Heart right ventricle (tissue), 16 donors: ENCODE data around the gene CADM1. TPM values are rescaled to one million over a fixed set of nuclear protein-coding genes. Genes with fewer than 3 reads are reported as not detected.

Experiments
- ATAC-seq, 8 donors: fragments of 200-7000 bp; cut with Tn5 transposase; one replicate each; pipeline ENCODE4 v1.9.1; 2020; ENCODE audit warnings: mild to moderate bottlenecking in 8 of 8, moderate library complexity in 8 of 8, moderate number of reproducible peaks in 1 of 8
- DNase-seq, 2 donors: peaks; one replicate each; pipeline ENCODE4 v3.0.0-alpha.2; 2020
- H3K27ac ChIP-seq, 10 donors: fragments of 200-600 bp; sonication (generic) in 2 of 10; one replicate each; pipeline versions ENCODE4 v1.5.0 to v1.8.0; 2020 to 2022; ENCODE audit warnings: mild to moderate bottlenecking in 3 of 10
- H3K27me3 ChIP-seq, 7 donors: fragments of 200-600 bp; one replicate each; pipeline ENCODE4 v1.8.0; 2021 to 2022; ENCODE audit warnings: mild to moderate bottlenecking in 2 of 7
- H3K36me3 ChIP-seq, 9 donors: fragments of 200-600 bp; sonication (generic) in 1 of 9; one replicate each; pipeline versions ENCODE4 v1.5.0 to v1.8.0; 2020 to 2022; ENCODE audit warnings: mild to moderate bottlenecking in 2 of 9
- H3K4me1 ChIP-seq, 9 donors: fragments of 200-600 bp; sonication (generic) in 1 of 9; one replicate each; pipeline versions ENCODE4 v1.5.0 to v1.8.0; 2020 to 2022; ENCODE audit warnings: mild to moderate bottlenecking in 4 of 9
- H3K4me3 ChIP-seq, 10 donors: fragments of 200-600 bp; sonication (generic) in 2 of 10; one replicate each; pipeline versions ENCODE4 v1.5.0 to v1.8.0; 2020 to 2022; ENCODE audit warnings: mild to moderate bottlenecking in 7 of 10, moderate library complexity in 2 of 10
- H3K9me3 ChIP-seq, 11 donors: fragments of 200-600 bp in 10 of 11; sonication (generic) in 2 of 11; one replicate each; pipeline versions ENCODE4 v1.5.0 to v1.8.0; 2013 to 2022; ENCODE audit warnings: mild to moderate bottlenecking in 2 of 11, control low read depth in 1 of 11, moderate library complexity in 1 of 11
- CTCF ChIP-seq, 9 donors: fragments of 200-600 bp; sonication (generic) in 2 of 9; IDR thresholded peaks; one replicate each; pipeline versions ENCODE4 v1.5.0 to v1.8.0; 2021 to 2022; ENCODE audit warnings: antibody characterized with exemption in 9 of 9, mild to moderate bottlenecking in 5 of 9, moderate library complexity in 1 of 9
- WGBS, 2 donors: extraction: QIAGEN DNeasy Blood & Tissue Kit; methylation state at CpG; one replicate each; pipeline ENCODE4 v1.1.7; 2013; ENCODE audit warnings: inconsistent platforms in 1 of 2; 5-methylcytosine and 5-hydroxymethylcytosine counted together
- intact Hi-C, 10 donors: fragments of 100-400 bp; cut with DNase I; formaldehyde crosslinking; loops; one replicate each; pipeline versions ENCODE4 v1.11.1 to v1.14.2; 2022
- polyA plus RNA-seq, 2 donors: library from polyadenylated mRNA; stranded (reverse); fragments of 200-250 nt; gene quantifications; one replicate each; pipeline ENCODE4 v1.2.3, GENCODE V29; 2013
- total RNA-seq, 10 donors: library from RNA; stranded (reverse); fragmentation: NEBNext Ultra II Directional in 3 of 10; extraction: Animal tissue kit (Norgen Biotek cat#: 25700) in 3 of 10; gene quantifications; one replicate each; pipeline versions ENCODE4 v1.2.1 to v1.2.4, GENCODE V29; 2021 to 2023
- donor health status: Arrhythmogenic right ventricular cardiomyopathy.
- donor health status: ischemic (EF 13 %, LVEDD 7.1; RV severe dilation, severe dysfunction).
- donor health status: healthy with polysubstance abuse.
- donor health status: DM: no; HTN: yes; CAD: no.
- donor health status: DM: no; HTN: no; CAD: no.
- donor health status: ischemic (EF 25% LVEDD 6.9; RV normal size, moderate dysfunction).
- donor health status: ischemic (EF 25% LVEDD 5.7; RV mildly dilated, moderate dysfunction).
- donor health status: healthy.
- donor health status: DM: yes; HTN: yes; CAD: no.
- donor health status: Ischemic cardiomyopathy.
- donor health status: ischemic (EF 35%, LVEDD 5.7; RV mildly dilated, moderate dysfunction).
- donor health status: nonischemic (EF 11% LVEDD 7.7; RV severe dilation, severe dysfunction).
- donor health status: DM: yes; HTN: yes; CAD: no.
- donor health status: PGD.
- donor health status: ischemic (EF 29% LVEDD 5.4; RV normal size, mild dysfunction).
- donor health status: nonischemic (EF 23%, LVEDD 6.1; RV moderate dilation, normal function).

The CADM1 gene
- total and polyA plus RNA-seq, 12 donors, result 10.2 to 83.0 (median 41.4) TPM

GRCh38 chr11:115188188-115188897, 315.9 kb downstream of the CADM1 start:
- ATAC-seq, result no peak

GRCh38 chr11:115185931-115186330, 318.3 kb downstream of the CADM1 start:
- DNase-seq (peak in 1 of 2 donors; percentile 53), ATAC-seq (peak in 3 of 8 donors; percentile 31 to 46 (median 43))
- Histone ChIP-seq H3K9me3 (no peaks in the 10 kb centered on the region), H3K27ac (peak overlapping the region in 5 of 10 donors; percentile 10 to 72 (median 42)), H3K36me3 (no peaks in the 10 kb centered on the region), H3K4me1 (peaks cover 0 to 24% (median 10%) of the 10 kb centered on the region in 9 donors), H3K27me3 (no peaks in the 10 kb centered on the region), H3K4me3 (no peak overlapping the region)
- intact Hi-C loops, result no loop called here
- WGBS, 2 donors, result 53 to 57% methylated on average over 5 of the region's 5 CpGs
- no peak for TF ChIP-seq CTCF (IDR thresholded peaks at IDR 0.05)

More at GRCh38 chr11:115188188-115188897, 315.9 kb downstream of the CADM1 start:
- no peak for TF ChIP-seq CTCF (IDR thresholded peaks at IDR 0.05)
- intact Hi-C loops, result no loop called here
- DNase-seq, result no peak
- no peak overlapping the region for H3K4me3 ChIP-seq
- H3K27ac ChIP-seq, result no peak overlapping the region
- 91 to 95% methylated on average over 6 of the region's 6 CpGs for WGBS, 2 donors
- H3K36me3 ChIP-seq, result no peaks in the 10 kb centered on the region
- no peaks in the 10 kb centered on the region for H3K27me3 ChIP-seq
- no peaks in the 10 kb centered on the region for H3K9me3 ChIP-seq
- peaks cover 0 to 14% (median 4%) of the 10 kb centered on the region in 9 donors for H3K4me1 ChIP-seq

- Histone ChIP-seq H3K27me3 (no peaks in the 10 kb centered on the region), H3K36me3 (no peaks in the 10 kb centered on the region), H3K27ac (peak overlapping the region in 7 of 10 donors; percentile 10 to 72 (median 48)), H3K9me3 (no peaks in the 10 kb centered on the region), H3K4me3 (no peak overlapping the region), H3K4me1 (peaks cover 0 to 24% (median 10%) of the 10 kb centered on the region in 9 donors)
- peak in 1 of 2 donors; percentile 13 for DNase-seq
- 46 to 56% methylated on average over 4 of the region's 4 CpGs for WGBS, 2 donors
- intact Hi-C loops, result no loop called here
- TF ChIP-seq CTCF (IDR thresholded peaks at IDR 0.05), result no peak
- ATAC-seq, result peak in 6 of 8 donors; percentile 51 to 80 (median 62)
These were observed 318.7 kb downstream of the CADM1 start for GRCh38 chr11:115185507-115185906.

DNA sequence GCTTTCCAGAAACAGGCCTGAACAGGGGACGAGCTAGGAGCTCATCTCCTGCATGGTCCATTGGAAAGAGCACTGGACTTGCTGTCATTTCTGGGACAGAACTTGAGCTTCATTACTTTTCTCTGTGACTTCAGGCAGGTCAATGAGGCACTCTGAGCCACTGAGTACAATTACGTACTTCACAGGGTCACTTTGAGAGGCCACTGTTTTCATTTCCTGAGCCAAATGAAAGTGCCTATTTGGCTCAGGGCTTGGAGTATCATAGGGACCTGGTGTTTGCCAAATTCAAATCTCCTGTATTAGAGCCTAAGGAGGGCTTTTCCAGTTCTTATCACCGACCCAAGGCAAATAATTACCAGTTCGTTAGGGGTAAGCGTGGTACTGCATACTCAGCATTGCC, 319.3 kb downstream of the CADM1 start:
- no peak for TF ChIP-seq CTCF (IDR thresholded peaks at IDR 0.05)
- Histone ChIP-seq H3K9me3 (no peaks in the 10 kb centered on the region), H3K4me3 (no peak overlapping the region), H3K27me3 (no peaks in the 10 kb centered on the region), H3K36me3 (no peaks in the 10 kb centered on the region), H3K4me1 (peaks cover 0 to 24% (median 10%) of the 10 kb centered on the region in 9 donors), H3K27ac (peak overlapping the region in 7 of 10 donors; percentile 26 to 72 (median 48))
- DNase-seq (peak in 1 of 2 donors; percentile 12), ATAC-seq (peak in 6 of 8 donors; percentile 21 to 48 (median 42))
- 54 to 64% methylated on average over 5 of the region's 5 CpGs for WGBS, 2 donors
- intact Hi-C loops, result no loop called here
